Activated CD4-positive, alpha-beta T cell treated with anti-CD3 and anti-CD28 coated beads, Interleukin-2, Interleukin-6, amounts not matched to agents 100 ng/mL and 50 ng/mL, durations not matched to agents 16 hours and 8 hours (primary cell): ENCODE data around the gene UBIAD1.
A peak's percentile ranks its signal among the peaks of the same experiment; 100 is the strongest.
"Not testable (repeated sequence)": the region's sequence is repeated elsewhere in the genome, so short reads cannot be mapped to it uniquely, and the experiment has no call there.

ENCODE experiments used
- DNase-seq: peaks from one replicate; pipeline ENCODE4 v3.0.0-alpha.2; 2020

Gene UBIAD1, protein sequence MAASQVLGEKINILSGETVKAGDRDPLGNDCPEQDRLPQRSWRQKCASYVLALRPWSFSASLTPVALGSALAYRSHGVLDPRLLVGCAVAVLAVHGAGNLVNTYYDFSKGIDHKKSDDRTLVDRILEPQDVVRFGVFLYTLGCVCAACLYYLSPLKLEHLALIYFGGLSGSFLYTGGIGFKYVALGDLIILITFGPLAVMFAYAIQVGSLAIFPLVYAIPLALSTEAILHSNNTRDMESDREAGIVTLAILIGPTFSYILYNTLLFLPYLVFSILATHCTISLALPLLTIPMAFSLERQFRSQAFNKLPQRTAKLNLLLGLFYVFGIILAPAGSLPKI

GRCh38 chr1:11272832-11273594, at the start of gene UBIAD1:
Gene UBIAD1, plus strand, starts transcription at chr1:11273198. Its CDS starts 334 bp downstream, at chr1:11273532.
- peak; percentile 89 for DNase-seq

- no peak for DNase-seq
Observed at GRCh38 chr1:11227106-11228077, 45.6 kb upstream of the UBIAD1 start.

DNA sequence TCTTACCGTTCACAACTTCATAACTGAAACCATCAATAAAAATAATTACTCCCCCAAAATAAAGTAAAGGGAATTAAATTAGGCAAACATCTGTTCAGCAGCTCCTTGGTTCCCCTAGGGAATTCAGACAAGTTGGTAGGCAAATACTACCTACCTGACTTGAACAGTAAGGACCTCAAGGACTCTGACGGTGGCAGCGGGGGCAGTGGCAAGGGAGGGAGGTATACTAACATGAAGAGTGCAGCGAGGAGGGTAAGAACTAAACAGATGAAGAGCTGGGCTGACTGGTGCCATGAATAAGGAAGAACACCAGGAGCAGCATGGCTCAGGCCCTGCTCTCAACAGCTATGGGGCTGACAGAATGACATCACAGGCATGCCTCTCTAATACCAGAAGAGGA, 43.8 kb upstream of the UBIAD1 start:
- DNase-seq, result no peak

DNA sequence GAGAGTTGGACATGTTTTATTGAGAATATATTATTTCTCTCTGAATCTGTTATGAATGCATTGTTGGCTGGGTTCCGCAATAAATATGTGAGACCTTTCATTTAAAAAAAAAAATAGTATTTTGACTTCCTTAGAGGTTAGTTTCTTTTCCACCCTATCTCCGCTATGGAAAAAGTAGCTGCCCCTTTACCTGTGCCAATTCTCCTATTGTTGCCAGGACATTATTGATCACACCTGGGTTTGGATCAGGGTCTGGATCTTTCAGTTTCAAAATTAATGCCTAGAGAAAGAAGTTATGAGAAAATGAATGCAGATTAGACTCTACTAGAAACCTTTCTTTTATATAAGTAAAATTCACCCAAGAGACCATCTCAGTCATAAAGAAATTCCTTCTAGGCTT, 39.8 kb upstream of the UBIAD1 start:
- no peak for DNase-seq

DNA sequence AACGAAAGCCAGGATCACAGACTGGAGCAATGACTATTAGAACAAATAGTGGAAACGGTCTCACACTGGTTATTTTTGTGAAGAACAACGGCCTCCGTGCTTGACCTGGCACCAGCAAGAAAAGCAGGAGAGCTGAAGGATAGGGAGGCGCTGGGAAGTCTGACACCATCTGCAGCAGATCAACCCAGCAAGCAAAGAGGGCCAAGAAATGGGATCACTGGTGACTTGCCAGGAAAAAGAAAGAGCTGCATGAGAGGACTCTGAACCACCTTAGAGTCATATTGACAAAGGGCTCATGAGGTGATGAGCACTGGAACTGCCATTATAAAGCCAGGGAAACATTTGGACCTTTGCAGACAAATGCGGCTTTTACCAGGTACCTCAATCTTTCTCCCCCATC, 35.6 kb upstream of the UBIAD1 start:
- DNase-seq, result no peak

DNA sequence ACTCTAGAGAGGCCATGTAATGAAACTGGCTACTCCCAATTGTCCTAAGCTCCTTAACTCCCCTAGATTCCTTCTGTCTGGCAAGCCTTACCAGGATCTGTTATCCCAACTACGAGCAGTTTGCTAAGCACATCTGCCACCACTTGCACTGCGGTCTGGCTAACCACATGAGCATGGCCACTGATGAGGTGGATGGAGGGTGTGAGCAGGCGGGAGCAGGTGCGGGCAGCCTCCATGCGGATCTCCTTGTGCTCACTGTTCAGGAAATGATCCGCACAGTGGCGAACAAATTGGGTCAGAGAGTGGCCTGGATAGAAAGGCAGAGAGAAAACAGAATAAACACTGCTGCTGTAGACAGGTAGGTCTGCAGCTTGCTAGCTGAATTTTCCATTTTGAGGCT, 34.7 kb upstream of the UBIAD1 start:
- DNase-seq, result no peak

DNA sequence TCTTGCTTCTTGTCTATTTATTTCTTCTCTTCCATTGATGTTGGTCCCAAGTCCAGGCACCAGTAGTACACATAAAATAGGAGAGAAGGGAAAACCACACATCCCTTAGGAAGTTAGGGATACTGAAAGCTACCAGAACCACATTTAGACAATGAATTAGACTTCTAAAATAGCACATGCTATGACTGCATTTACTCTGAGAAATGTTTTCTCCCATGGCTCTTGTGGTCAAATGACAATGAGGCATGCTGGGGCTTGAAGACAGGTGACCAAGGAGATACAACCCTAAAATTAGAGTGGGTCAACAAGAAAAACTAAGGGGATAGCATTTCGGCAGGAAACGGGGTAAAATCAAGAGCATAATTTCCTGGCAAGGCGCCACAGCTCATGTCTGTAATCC, 27.8 kb upstream of the UBIAD1 start:
- DNase-seq, result no peak

GRCh38 chr1:11245904-11246719, 26.9 kb upstream of the UBIAD1 start:
- no peak for DNase-seq

- no peak for DNase-seq
Observed at GRCh38 chr1:11248169-11248568, 24.8 kb upstream of the UBIAD1 start.

DNA sequence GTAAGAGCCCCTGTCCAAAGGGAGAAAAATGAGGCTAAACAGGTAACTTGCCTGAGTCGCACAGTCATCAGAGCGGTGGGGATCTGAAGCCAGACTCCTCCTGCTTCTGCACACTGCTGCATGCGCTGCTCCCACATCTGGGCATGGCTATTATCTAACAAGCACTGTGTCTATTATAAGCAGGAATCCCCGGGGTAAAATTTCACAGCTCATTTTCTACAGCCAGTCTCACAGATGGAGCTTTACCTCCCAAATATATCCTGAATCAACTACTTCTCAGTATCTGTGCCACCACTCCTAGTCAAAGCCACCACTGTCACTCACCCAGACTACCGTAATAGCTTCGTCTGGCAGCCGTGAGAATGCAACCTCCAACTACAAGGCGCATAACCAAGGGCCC, 20.5 kb upstream of the UBIAD1 start:
- no peak for DNase-seq

DNA sequence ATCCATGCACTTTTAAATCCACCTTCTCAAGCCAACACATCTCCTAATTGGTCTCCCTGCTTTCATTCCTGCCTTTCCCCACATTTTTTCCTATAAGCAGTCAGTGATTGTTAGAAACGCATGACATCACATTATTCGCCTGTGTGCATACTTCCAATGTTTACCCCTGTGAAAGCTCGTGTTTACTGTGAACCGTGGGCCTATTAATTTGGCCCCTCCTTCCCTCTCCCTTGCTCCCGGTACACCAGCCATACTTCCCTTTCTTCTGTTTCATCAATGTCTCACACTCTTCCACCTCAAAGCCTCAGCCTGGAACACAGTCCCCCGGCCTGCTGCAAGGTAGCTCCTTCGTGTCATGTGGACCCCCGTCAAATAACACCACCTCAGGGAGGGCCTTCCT, 19.8 kb upstream of the UBIAD1 start:
- no peak for DNase-seq

DNA sequence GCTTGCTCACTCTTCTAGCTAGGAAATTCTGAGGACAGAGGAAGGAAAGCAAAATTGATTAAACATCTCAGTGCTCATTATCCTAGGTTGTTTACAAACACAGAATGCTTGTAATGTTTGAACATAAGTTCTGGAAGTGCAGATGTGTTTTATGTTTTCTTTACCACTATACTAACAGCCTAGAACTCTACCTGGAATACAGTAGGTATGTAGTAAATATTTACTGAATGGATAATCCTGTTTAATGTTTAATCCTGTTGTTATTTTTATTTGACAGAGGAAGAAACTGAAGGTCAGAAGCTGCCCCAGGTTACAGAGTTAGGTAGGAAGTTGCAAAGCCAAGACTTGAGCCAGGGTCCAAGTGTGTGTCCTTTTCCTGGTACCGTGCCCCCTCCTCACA, 16.7 kb upstream of the UBIAD1 start:
- DNase-seq, result no peak

GRCh38 chr1:11262171-11263049, 10.6 kb upstream of the UBIAD1 start, which contains the start of gene MTOR:
Gene MTOR, minus strand, starts transcription at chr1:11262551. Its CDS starts 3,142 bp downstream, at chr1:11259409.
- peak; percentile 100 for DNase-seq

- DNase-seq, result no peak
Observed at GRCh38 chr1:11266268-11267074, 6.5 kb upstream of the UBIAD1 start.

DNA sequence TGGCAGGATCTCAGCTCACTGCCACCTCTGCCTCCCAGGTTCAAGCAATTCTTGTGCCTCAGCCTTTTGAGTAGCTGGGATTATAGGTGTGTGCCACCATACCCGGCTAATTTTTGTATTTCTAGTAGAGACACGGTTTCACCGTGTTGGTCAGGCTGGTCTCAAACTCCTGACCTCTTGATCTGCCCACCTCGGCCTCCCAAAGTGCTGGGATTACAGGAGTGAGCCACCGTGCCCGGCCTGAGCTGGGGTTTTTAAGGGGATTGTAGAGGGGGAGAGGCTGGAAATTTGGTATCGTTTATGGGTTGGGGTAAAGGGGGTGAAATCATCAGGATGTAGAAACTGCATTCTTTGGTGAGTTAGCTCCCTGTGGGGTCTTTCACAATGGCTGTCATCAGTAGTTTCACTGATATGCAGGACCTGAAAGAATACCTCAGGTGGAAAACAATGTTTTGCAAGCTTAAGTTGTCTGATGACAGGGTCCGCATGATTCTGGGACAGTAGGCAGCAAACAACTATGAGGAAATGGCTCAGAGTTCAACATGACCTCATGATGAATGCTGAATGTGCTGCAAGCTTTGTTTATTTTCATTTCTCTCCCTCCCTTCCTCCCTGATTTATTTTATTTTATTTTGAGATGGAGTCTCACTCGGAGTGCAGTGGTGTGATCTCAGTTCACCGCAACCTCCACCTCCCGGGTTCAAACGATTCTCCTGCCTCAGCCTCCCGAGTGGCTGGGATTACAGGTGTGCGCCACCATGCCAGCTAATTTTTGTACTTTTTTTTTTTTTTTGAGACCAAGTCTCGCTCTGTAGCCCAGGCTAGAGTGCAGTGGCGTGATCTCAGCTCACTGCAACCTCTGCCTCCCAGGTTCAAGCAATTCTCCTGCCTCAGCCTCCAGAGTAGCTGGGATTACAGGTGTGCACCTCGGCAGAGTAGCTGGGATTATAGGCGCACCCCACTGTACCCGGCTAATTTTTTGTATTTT, 5.4 kb upstream of the UBIAD1 start:
- DNase-seq, result not testable (repeated sequence)

GRCh38 chr1:11272544-11272831, 510 bp upstream of the UBIAD1 start:
- DNase-seq, result no peak

DNA sequence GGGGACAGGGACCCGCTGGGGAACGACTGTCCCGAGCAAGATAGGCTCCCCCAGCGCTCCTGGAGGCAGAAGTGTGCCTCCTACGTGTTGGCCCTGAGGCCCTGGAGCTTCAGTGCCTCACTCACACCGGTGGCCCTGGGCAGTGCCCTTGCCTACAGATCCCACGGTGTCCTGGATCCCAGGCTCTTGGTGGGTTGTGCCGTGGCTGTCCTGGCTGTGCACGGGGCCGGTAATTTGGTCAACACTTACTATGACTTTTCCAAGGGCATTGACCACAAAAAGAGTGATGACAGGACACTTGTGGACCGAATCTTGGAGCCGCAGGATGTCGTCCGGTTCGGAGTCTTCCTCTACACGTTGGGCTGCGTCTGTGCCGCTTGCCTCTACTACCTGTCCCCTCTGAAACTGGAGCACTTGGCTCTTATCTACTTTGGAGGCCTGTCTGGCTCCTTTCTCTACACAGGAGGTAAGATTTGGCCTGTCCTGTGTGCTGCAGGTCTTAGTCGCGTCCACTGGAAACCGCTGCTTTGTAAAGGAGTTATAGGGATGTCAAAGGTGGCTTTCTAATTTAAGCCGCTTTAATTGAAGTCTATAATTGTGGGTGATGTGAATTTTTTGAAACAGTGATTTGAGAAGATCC, 717 bp downstream of the UBIAD1 start:
- DNase-seq, result no peak

DNA sequence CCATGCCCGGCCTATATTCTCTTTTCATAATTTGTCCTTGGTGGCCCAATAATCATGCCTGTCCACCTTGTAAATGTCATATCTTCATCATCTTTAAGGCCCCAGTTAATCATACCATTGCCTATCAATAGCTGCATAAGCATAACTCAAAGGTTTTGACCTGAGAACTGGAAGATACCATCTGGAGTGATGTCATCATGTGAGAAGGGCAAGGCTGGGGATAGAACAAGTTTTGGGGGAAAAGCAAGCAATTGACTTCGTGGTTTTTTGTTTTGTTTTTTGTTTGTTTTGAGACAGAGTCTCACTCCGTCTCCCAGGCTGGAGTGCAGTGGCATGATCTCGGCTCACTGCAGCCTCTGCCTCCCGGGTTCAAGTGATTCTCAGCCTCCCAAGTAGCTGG, 6.2 kb downstream of the UBIAD1 start:
- DNase-seq, result no peak

DNA sequence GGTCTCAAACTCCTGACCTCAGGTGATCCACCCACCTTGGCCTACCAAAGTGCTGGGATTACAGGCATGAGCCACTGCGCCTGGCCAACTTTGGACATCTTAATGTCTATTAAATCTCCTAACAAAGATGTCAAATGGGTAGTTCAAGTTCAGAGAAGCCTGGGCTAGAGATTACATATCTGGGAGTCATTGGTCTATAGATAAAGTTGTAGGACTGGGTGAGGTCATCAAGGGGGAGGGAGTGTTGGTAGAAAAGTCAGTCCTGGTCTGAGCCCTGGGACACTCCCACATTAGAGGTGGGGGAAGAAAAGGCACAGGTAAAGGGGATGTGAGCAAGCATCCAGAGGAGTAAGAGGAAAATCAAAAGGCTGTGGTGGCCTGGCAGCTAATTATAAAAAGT, 6.6 kb downstream of the UBIAD1 start:
- DNase-seq, result no peak
